Heart left ventricle (tissue), 13 donors: ENCODE measurements around the gene ANKRD37.

Experiments used
- CTCF ChIP-seq, 12 donors: fragments of 200-600 bp; sonication (generic) in 4 of 12; IDR thresholded peaks; one replicate each; pipeline versions ENCODE4 v1.5.0 to v1.8.0; 2018 to 2022; ENCODE audit warnings: antibody characterized with exemption in 12 of 12, mild to moderate bottlenecking in 5 of 12
- POLR2A ChIP-seq, 2 donors: fragments of 450-650 bp; IDR thresholded peaks; one replicate each; pipeline ENCODE4 v1.6.1; 2017; ENCODE audit warnings: antibody characterized with exemption in 2 of 2, mild to moderate bottlenecking in 2 of 2, moderate library complexity in 2 of 2
- donor health status: ischemic (EF 13 %, LVEDD 7.1; RV severe dilation, severe dysfunction).
- donor health status: DM: no; HTN: yes; CAD: no.
- donor health status: DM: no; HTN: no; CAD: no.
- donor health status: ischemic (EF 25% LVEDD 6.9; RV normal size, moderate dysfunction).
- donor health status: ischemic (EF 25% LVEDD 5.7; RV mildly dilated, moderate dysfunction).
- donor health status: ischemic (EF 35%, LVEDD 5.7; RV mildly dilated, moderate dysfunction).
- donor health status: nonischemic (EF 11% LVEDD 7.7; RV severe dilation, severe dysfunction).
- donor health status: DM: yes; HTN: yes; CAD: no.
- donor health status: PGD.
- donor health status: ischemic (EF 29% LVEDD 5.4; RV normal size, mild dysfunction).
- donor health status: nonischemic (EF 23%, LVEDD 6.1; RV moderate dilation, normal function).

- TF ChIP-seq CTCF (IDR thresholded peaks at IDR 0.05) (no peak), POLR2A (IDR thresholded peaks at IDR 0.05) (no peak)
Observed at GRCh38 chr4:185387957-185388356, 8.7 kb upstream of the ANKRD37 start.
